ENCODE measurements around the gene CAPN5.

The CAPN5 gene

DNA sequence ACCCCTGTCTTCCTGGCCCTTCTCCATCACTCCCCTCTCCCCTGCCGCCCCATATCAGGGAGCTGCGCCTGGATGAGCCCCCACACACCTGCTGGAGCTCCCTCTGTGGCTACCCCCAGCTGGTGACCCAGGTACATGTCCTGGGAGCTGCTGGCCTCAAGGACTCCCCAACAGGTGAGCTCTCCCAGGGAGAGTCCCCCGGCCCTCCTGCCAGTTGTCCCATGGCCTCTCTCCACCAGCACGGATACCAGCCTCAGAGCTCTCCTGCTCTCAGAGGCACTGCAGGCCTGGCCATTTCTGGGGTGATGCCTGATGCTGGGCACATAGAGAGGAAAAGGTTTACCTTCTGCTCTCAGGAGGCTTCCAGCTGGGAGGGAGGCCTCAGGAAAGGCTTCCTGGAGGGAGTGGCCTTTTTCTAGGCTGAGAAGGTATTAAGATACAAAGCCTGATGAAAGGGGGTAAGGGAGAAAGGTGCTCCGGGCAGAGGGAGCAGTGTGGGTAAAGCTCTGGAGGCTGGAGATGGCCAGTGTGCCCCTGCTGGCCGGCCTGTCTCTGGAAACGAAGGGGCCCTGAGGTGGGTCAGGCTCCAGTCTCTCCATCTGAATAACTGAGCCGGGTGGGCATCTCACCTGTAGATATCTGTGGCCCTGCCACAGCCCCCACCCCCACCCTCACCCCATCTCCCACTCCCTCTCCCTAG lies 55.3 kb downstream of the CAPN5 start:
- no peak for DNase-seq

GRCh38 chr11:77122576-77123212 lies 55.9 kb downstream of the CAPN5 start:
- no peak for DNase-seq

DNA sequence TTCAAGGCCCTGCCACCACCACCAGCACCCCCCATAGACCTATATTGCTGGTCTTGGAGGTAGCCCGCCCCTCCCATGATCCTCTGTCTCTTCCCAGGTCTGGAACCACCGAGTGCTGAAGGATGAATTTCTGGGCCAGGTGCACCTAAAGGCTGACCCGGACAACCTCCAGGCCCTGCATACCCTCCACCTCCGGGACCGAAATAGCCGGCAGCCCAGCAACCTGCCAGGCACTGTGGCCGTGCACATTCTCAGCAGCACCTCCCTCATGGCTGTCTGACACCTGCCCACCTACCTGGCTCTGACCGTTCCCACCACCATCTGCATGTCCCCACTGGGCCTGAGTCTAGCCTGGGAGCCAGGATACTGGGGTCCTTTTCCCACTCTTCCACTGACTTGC lies 56.8 kb downstream of the CAPN5 start:
- DNase-seq = no peak

DNA sequence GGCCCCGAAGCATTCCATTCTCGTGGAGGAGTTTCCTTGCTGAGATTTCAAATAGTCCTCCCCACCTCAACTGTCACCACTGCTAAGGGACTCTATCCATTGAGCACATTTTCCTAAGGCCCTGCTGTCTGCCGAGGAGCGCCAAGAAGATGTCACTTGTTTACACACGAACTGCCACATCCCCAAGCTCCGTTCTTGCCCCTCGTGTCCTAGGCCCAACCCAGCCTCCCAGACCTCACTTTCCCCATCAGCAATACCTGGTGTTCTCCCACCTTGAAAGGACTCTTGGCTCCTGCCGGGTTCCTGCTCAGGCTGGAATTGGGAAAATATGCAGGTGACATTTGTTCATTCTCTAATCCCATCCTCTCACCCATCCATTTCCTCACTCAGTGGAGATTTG lies 57.3 kb downstream of the CAPN5 start:
- no peak for DNase-seq

GRCh38 chr11:77124488-77124887 lies 57.7 kb downstream of the CAPN5 start:
- DNase-seq = no peak

GRCh38 chr11:77125191-77125590 lies 58.4 kb downstream of the CAPN5 start:
- no peak for DNase-seq

- no peak for DNase-seq
Measured at GRCh38 chr11:77125695-77126094, 58.9 kb downstream of the CAPN5 start.

DNA sequence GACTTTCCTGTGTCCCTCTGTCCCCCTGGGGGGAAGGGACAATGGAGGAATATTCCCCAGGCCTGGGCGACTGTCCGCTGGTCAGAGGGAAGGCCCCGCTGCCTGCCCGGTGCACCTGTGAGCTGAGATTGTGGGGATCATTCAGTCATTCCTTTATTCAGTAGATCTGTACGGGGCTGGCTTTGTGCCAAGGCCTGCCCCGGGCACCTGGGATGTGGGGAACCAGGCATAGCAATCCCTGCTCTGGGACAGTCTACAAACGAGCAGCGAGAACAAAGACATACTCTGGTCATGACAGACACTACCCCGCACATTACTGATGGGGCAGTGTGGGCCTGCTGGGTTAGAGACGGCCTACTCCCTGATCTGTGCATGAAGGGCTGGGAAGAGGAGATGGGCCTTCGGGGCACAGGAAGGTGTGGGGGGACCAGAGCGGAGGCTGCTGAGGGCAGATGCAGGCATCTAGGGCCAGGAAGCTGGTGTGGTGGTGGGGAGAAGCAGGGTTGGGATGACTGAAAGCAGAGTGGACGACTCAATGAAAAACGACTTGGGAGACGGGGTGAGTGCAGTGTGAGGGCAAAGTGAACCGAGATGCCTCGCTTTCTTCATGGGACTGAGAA lies 59.5 kb downstream of the CAPN5 start:
- DNase-seq = no peak

GRCh38 chr11:77126861-77127234 lies 60.1 kb downstream of the CAPN5 start:
- no peak for DNase-seq

GRCh38 chr11:77127235-77127911 lies 60.6 kb downstream of the CAPN5 start:
- DNase-seq = peak; percentile 50 to 51

GRCh38 chr11:77127920-77128691 lies 61.3 kb downstream of the CAPN5 start, which contains the start of gene MYO7A:
Gene MYO7A (plus strand): TSS chr11:77128246. CDS start chr11:77130635, 2,389 bp downstream.
- no peak for DNase-seq

GRCh38 chr11:77129069-77129841 lies 62.5 kb downstream of the CAPN5 start:
- no peak for DNase-seq

- no peak for DNase-seq
Measured at GRCh38 chr11:77129842-77130756, 63.3 kb downstream of the CAPN5 start.

- no peak for DNase-seq
Measured at GRCh38 chr11:77130763-77131513, 64.2 kb downstream of the CAPN5 start.

DNA sequence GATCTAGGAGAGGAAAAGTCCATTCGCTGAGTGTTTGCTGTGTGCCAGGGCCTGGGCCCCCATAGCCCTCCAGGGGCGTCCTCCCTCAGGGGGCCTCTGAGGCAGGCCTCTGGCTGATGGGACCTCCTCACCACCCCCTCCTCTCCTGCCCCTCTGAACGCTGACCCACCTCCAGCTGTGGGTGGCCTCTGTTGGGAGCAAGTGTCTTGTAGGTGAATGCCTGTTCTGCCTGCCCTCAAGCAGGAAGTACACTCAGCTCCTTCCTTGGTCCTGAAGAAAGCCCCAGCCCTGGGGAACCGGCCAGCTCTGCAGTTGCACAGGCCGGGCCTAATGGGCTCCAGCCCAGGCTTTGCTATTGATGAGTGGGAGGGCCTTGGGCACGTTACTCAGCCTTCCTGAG lies 64.8 kb downstream of the CAPN5 start:
- no peak for DNase-seq

- no peak for DNase-seq
Measured at GRCh38 chr11:77135069-77135468, 68.3 kb downstream of the CAPN5 start.

DNA sequence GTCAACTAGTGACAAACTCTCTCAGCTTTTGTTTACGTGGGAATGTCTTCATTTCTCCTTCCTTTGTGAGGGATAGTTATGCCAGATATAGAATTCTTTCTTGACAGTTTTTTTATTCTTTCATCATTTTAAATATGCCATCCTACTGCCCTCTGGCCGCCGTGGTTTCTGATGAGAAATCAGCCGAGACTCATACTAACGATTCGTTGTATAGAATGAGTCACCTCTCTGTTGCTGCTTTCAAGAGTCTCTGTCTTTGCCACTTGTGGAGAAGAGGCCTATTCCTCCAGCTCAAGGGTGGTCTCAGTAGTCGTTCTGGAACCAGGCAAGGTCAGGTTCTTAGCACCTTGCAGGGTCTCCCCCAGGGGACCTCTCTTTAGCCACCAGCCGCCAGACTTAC lies 69.3 kb downstream of the CAPN5 start:
- DNase-seq = no peak

DNA sequence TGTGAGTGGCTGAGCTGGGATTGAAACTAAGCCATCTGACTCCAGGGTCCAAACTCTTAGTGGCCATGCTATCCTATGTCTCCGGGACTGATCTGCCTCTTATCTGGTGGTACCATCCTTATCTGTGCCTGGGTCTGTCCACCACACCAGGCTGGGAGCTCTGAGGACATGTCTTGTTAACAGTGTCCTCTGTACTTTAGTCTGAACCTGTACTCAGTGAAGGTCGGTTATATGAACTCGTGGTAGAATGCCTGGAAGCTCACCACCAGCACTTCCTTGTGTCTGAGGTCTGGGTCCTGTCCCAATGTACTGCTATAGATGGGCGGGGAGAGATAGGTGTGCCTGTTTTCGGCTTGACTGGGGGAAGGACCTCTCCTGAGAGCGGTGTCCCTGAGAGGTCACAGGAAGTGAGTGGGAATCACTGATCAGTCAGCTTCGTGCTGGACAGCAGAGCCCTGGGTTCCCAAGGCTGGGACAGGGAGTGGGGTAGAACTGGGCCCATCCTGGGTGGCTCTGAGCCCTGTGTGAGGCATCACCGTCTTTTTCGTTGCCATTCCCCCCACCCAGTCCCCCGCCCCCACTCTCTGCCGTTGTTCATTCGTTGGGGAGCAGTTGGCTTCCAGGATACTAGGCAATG lies 70.1 kb downstream of the CAPN5 start:
- no peak for DNase-seq

GRCh38 chr11:77137421-77137820 lies 70.7 kb downstream of the CAPN5 start:
- no peak for DNase-seq

All from activated CD4-positive, alpha-beta T cell treated with anti-CD3 and anti-CD28 coated beads for 4 hours (primary cell).